Raji (cell line): Measurements from ENCODE around the gene SNAPC4.
A peak's percentile ranks its signal among the peaks of the same experiment; 100 is the strongest.

Experiments used
- POLR2A ChIP-seq: IDR thresholded peaks from 2 replicates; pipeline ENCODE4 v1.6.1; 2011; ENCODE audit warnings: low read depth, low read length, control low read depth; ENCODE audit not compliant: insufficient read depth

SNAPC4 gene

GRCh38 chr9:136373300-136374182, 26.4 kb downstream of the SNAPC4 start, which contains the start of gene CARD9:
Gene CARD9, minus strand, starts transcription at chr9:136373669. Its CDS starts 1,591 bp downstream, at chr9:136372078.
- no peak for TF ChIP-seq POLR2A

- TF ChIP-seq POLR2A: no peak
These were observed 27.2 kb downstream of the SNAPC4 start for GRCh38 chr9:136372561-136373299.

- no peak for TF ChIP-seq POLR2A
These were observed 28.0 kb downstream of the SNAPC4 start for GRCh38 chr9:136372006-136372405.

DNA sequence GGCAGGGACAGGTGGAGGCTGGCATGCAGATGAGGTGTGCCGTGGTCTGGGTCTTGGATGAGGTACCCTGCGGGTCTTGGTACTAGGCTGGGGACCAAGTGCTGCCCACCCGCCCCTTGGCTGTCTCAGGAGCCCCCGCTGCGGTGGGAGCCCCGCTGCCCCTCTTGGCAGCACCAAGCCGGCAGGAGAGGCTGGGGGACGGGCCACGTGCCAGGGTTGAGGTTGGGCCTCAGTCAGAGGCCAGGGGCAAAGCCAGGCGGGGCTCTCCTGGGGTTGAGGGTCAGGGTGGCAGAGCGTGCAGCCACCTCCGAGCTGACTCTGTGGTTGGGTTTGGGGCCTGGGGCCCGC, 28.5 kb downstream of the SNAPC4 start:
- no peak for TF ChIP-seq POLR2A

- no peak for TF ChIP-seq POLR2A
These were observed 29.1 kb downstream of the SNAPC4 start for GRCh38 chr9:136370687-136371532.

GRCh38 chr9:136370037-136370436, 29.9 kb downstream of the SNAPC4 start:
- TF ChIP-seq POLR2A: no peak

- TF ChIP-seq POLR2A: no peak
These were observed 31.8 kb downstream of the SNAPC4 start for GRCh38 chr9:136368190-136368589.

DNA sequence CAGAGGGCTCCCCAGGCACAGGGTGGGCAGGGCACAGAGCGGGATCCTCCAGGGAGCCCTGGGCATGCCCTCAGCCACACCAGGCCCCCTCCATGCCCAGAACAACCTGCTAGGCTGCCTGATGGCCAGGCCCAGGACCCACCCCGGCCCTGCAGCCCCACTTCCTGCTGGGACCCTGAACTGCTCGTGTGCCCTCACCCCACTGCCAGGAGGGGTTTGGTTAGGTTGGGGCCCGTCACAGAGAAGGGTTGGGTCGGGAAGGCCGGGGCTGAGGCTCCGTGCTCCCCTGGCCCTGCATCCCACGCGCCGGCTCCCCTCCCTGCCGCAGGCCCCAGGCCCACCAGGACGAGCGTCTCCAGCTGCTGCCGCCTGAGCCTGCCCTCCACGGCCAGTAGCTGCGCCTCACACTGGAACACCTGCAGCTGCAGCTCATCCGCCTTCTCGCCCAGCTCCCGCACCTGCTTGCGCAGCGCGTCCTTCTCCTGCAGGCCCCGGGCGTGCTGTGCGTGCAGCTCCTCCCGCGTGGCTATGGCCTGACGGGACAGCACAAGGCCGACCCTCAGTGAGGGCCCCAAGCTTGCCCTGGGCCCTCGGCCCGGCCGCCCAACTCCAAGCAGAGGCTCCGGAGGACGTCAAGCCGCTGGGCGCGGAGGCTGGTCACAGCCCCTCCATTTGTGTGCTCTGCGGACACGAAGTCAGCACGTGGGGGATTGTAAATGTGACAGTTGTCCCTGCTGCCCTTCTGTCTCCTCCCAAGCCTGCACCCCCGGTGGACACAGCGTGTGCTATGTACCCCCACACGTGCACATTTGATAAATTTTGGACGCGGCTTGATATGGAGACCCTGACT, 32.4 kb downstream of the SNAPC4 start:
- peak; percentile 12; the same call in 1 of the 2 replicates for TF ChIP-seq POLR2A

GRCh38 chr9:136366826-136367225, 33.1 kb downstream of the SNAPC4 start:
- TF ChIP-seq POLR2A: no peak

DNA sequence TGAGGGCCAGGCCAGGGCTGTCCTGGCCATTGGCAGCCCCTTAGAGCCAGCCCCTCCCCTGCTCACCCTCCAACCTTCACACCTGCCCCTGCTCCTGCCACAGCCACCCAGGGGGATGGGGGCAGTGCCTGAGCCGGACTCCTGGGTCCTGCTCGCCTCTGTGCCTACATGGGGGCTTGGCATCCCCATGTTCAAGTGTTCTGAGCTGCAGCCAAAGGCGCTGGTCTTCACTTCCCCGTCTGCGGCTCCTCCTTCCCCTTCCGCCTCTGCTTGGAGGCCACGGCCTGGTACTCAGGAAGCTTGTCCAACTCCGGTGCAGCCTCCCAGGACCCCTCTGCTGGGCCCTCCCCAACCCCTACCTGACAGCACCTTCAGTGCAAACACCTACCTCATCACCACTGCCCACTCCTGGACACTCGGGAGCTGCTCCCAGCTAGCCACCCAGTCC, 34.2 kb downstream of the SNAPC4 start:
- peak; percentile 31; the same call in 1 of the 2 replicates for TF ChIP-seq POLR2A

DNA sequence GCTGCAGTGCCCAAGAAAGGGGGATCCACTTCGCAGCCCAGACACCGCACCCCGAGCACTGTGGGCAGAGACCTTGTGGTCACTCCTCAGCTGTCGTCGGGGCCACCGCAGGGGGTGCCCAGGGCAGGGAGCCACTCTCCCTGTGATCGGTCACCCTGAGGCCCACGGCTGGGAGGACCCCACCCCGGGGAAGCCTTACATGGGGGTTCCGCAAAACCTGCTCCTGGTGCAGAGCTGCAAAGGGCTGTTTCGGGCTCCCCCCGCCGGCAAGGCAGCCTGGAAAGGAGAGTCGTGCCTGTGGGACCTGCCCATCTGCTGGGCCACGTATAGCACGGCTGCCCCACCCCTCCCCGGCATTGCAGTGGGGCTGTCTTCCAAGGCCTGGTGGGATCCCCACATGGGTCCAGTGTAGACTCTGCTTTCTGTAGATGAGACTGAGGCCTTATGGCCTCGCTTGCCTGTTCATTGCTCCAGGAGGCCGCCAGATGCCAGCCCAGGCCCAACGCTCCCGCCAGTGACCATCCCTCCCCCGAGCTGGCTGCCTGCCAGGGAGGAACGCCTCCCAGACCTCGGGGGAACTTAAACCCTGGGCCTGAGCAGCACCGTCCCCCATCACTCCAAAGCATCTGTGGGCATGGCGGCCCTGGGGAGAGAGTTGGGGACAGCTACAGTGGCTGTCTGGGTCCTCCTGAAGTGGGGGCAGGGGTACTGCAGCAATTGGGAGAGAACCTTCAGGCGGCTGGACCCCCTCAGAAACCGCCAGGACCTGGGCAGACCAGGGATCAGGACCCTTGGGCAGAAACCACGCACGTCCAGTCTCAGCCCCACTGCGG, 34.8 kb downstream of the SNAPC4 start:
- TF ChIP-seq POLR2A: peak; percentile 26; the same call in 1 of the 2 replicates

- TF ChIP-seq POLR2A: no peak
These were observed 35.8 kb downstream of the SNAPC4 start for GRCh38 chr9:136363949-136364748.

GRCh38 chr9:136363106-136363948, 36.6 kb downstream of the SNAPC4 start, which contains the start of gene DNLZ:
Gene DNLZ, minus strand, starts transcription at chr9:136363744. Its CDS starts 30 bp downstream, at chr9:136363714.
- peak; percentile 86 for TF ChIP-seq POLR2A
